Measurements from ENCODE around the gene KCNA10.

Gene KCNA10

DNA sequence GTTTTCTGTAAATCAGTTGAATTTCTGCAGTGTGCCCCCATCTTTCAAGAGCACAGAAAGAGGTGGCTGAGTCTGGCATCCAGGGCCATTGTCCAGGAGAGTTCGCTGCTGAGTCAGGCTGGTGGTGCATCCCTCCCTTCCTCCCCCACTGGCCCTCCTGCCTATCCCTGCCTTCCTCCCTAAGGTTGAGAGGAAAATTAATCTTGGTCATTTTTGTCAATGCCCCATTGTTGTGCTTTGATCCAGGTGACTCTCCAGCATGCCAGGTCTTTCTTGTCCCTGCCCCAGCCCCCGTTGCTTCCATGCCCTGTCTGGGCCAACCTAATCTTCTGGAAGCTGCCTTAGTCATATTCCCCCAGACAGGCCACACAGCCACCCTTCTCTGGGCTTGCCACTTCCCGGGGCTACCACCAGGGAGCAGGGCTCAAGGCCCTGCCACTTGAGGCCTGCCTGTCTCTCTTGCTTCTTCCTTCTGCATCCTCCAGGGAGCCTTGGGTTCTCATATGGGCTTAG, 41.5 kb downstream of the KCNA10 start:
- no peak for DNase-seq (ENCODE audit: low read depth in 3 of 3)

DNA sequence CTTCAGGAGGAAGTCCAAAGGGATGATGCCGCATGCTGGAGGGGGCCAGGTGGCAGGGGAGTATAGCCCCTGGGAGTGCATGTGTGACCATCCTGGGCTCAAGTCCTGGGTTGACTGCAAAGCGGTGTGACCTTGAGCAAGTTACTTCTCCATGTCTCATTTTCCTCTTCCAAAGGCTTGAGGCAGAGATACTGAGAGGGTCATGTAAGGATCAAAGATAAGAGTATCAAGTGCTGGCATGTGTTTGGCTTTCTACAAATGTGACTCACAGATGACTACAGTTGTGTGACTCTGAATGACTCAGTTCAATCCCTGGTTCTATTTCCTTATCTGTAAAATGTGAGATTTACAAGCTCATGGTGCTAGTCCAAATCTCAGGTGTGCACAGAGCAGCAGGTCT, 41.9 kb downstream of the KCNA10 start:
- DNase-seq (ENCODE audit: low read depth in 3 of 3) = no peak

GRCh38 chr1:110476028-110476765, 42.8 kb downstream of the KCNA10 start:
- DNase-seq (ENCODE audit: low read depth in 3 of 3) = no peak

DNA sequence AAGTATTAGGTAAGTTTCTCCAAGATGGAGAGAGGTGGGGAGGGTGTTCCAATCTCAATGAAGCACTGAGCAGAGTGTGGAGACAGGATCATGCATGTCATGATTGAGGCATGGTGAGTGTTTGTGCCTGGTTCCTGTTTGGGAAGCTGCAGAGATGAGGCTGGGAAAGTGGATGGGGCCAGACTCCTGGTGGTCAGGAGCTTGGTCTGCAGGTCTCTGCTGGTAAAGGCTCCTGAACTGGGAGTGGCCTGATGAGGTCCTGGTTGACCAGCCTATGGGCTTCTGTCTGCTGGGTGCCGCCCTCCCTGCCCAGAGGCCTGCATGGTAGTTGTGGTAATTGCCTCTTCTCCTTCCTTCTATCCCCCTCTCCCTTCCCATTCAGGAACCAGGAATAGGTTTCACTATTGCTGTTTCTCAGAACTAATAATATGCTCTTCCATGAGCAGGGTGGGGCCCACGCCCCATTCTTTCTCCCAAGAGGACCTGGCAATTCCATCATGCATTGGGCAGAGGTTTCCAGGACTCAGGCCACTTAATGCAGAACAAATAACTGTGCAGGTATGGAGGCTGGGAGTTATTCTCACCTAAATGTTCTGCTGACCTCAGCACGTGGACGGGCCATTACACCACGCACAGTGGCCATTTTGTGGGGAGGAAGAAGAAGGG, 43.5 kb downstream of the KCNA10 start:
- DNase-seq (ENCODE audit: low read depth in 3 of 3) = no peak

GRCh38 chr1:110474444-110474843, 44.5 kb downstream of the KCNA10 start:
- DNase-seq (ENCODE audit: low read depth in 3 of 3) = no peak

- DNase-seq (ENCODE audit: low read depth in 3 of 3) = no peak
Observed at GRCh38 chr1:110472546-110472945, 46.4 kb downstream of the KCNA10 start.

GRCh38 chr1:110471131-110471530, 47.8 kb downstream of the KCNA10 start:
- DNase-seq (ENCODE audit: low read depth in 3 of 3) = no peak
